WERI-Rb-1 (cell line): ENCODE measurements around the gene ST6GALNAC1.

ENCODE experiments used
- DNase-seq: peaks from one replicate; pipeline ENCODE4 v3.0.0-alpha.2; 2020
- H3K27ac ChIP-seq: fragments of 250-450 bp; sonication (Bioruptor Pico); 2 replicates; pipeline ENCODE4 v1.5.1; 2020; ENCODE audit warnings: mild to moderate bottlenecking, moderate library complexity
- H3K27me3 ChIP-seq: fragments of 250-450 bp; sonication (Bioruptor Pico); 2 replicates; pipeline ENCODE4 v1.5.1; 2021; ENCODE audit warnings: mild to moderate bottlenecking, low read depth, moderate library complexity; ENCODE audit not compliant: insufficient read depth, severe bottlenecking
- H3K36me3 ChIP-seq: fragments of 250-450 bp; sonication (Bioruptor Pico); 2 replicates; pipeline ENCODE4 v1.5.1; 2020; ENCODE audit warnings: mild to moderate bottlenecking, moderate library complexity
- H3K4me3 ChIP-seq: 2 replicates; pipeline ENCODE4 v1.5.1; 2011; ENCODE audit warnings: low read depth, mild to moderate bottlenecking, control low read depth, low read length
- H3K9me3 ChIP-seq: fragments of 250-450 bp; sonication (Bioruptor Pico); 2 replicates; pipeline ENCODE4 v1.5.1; 2021; ENCODE audit warnings: mild to moderate bottlenecking, moderate library complexity; ENCODE audit not compliant: severe bottlenecking
- TF ChIP-seq, protein P1 (sequence below): IDR thresholded peaks from 2 replicates; pipeline ENCODE4 v1.5.1; 2011; ENCODE audit warnings: low read depth, mild to moderate bottlenecking, control low read depth, inconsistent platforms, low read length

The ST6GALNAC1 gene

DNA sequence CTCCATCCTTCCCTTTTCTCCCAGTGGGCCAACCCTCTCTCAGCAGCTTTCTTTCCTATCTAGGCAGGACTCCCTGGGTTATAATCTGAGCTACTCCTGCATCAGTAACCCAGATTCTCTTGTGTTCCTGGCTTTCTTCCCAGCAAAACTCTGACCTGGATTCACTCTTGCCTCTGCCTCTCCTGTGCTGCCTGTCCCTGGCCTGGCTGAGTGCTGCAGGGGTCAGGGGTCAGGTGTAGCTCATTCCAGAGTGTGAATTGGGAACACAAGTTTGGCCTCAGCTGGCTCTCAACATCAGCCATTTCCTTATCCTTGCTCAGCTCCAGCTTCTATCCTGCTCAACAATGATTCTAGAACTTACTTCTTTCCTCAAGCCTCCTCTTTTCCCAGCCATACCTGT is 55.4 kb downstream of the ST6GALNAC1 start:
- Histone ChIP-seq H3K27me3 (no peaks in the 10 kb centered on the region), H3K27ac (no peak overlapping the region), H3K9me3 (peaks cover 12% of the 10 kb centered on the region), H3K4me3 (no peak overlapping the region), H3K36me3 (no peaks in the 10 kb centered on the region)
- TF ChIP-seq, protein P1, sequence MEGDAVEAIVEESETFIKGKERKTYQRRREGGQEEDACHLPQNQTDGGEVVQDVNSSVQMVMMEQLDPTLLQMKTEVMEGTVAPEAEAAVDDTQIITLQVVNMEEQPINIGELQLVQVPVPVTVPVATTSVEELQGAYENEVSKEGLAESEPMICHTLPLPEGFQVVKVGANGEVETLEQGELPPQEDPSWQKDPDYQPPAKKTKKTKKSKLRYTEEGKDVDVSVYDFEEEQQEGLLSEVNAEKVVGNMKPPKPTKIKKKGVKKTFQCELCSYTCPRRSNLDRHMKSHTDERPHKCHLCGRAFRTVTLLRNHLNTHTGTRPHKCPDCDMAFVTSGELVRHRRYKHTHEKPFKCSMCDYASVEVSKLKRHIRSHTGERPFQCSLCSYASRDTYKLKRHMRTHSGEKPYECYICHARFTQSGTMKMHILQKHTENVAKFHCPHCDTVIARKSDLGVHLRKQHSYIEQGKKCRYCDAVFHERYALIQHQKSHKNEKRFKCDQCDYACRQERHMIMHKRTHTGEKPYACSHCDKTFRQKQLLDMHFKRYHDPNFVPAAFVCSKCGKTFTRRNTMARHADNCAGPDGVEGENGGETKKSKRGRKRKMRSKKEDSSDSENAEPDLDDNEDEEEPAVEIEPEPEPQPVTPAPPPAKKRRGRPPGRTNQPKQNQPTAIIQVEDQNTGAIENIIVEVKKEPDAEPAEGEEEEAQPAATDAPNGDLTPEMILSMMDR = no peak
- no peak for DNase-seq

DNA sequence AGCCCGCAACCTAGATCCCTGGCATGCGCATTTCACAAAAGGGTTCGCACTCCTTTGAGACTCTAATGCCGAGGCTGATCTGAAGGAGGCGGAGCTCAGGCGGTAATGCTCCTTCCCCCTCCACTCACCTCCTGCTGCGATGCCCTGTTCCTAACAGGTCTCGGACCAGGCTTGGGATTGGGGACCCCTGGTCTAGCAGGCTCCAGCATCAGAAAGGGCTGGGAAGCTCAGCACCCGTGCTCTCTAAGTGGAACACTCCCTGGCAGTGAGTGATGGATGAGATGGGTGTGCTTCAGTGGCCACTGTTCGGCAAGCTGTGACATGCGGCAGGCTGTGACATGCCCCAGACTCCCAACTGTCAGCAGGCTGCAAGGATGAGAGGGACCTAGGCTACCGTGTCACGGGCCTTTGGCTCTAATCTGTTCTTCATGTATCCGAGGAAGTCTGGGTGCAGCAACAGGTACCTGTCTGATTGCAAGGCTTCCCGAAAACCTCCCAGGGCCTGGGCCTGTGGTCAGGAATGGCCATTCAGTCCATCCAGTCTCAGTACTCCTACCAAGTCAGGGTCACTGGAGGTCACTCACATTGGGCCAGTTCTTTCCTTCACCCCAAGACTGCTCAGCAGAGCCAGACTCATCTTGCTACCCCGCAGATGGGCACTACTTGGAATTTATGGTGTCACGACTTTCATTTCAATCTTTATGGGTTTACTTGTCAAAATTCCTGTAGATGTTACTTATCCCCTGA is 56.6 kb downstream of the ST6GALNAC1 start:
- Histone ChIP-seq H3K36me3 (no peaks in the 10 kb centered on the region), H3K27me3 (no peaks in the 10 kb centered on the region), H3K27ac (peak overlapping the region; percentile 87), H3K4me3 (peak overlapping the region; percentile 52), H3K9me3 (peaks cover 10% of the 10 kb centered on the region)
- TF ChIP-seq, protein P1 = no peak
- peak; percentile 97 for DNase-seq

DNA sequence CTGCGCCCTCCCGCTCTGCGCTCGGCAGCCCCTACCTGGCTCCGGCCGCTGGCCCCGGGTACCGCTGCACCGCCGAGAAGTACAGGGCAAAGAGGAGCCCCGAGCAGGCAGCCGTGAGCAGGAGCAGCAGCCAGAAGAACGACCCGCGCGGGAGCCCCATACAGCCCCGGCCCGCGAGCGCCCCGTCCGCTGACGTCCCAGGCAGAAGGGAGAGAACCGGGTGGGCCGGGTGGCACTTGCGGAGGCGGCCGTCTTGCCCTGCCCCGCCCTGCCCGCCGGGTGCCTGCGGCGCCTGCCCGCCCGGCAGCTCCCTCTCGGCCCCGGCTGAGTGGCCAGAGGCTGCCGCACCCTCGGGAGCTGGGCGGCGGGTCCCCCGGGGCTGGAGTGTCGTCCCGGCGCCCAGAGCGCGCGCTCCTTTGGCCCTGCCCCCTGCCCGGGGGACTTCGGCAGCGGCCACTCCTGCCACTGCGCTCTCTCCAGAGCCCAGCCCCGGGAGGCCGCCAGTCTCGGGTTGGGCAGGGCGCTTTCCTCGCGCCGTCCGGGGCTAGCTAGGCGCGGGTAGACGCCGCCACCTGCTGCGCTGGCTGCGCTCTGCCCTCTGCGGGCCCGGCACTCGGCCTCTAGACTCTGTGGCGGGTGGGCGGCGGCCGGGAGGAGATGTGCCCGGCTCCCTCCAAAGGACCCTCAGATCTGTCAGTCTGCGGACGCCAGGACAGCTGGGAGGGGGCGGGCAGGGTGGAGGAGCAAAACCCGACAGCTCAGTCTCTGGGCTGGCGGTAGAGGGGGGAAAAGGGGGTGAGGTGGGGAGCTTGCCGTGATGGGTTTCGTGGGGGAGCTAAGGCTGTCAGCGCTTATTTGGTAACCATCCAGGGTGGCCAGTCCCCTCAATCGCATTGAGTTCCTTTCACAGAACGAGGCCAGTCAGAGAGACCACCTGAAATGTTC is 57.6 kb downstream of the ST6GALNAC1 start, which contains the start of gene ST6GALNAC2:
Gene ST6GALNAC2 (minus strand): TSS at position 212 of the 945 bp plus-strand sequence. CDS start 52 bp downstream, at position 160.
- Histone ChIP-seq H3K27ac (peak within 1 kb of the TSS; percentile 87), H3K4me3 (peak within 1 kb of the TSS; percentile 52), H3K27me3 (no peaks in the 10 kb centered on the region), H3K36me3 (no peaks in the 10 kb centered on the region), H3K9me3 (peaks cover 10% of the 10 kb centered on the region)
- TF ChIP-seq, protein P1 = peak; percentile 69
- peak; percentile 83 for DNase-seq

DNA sequence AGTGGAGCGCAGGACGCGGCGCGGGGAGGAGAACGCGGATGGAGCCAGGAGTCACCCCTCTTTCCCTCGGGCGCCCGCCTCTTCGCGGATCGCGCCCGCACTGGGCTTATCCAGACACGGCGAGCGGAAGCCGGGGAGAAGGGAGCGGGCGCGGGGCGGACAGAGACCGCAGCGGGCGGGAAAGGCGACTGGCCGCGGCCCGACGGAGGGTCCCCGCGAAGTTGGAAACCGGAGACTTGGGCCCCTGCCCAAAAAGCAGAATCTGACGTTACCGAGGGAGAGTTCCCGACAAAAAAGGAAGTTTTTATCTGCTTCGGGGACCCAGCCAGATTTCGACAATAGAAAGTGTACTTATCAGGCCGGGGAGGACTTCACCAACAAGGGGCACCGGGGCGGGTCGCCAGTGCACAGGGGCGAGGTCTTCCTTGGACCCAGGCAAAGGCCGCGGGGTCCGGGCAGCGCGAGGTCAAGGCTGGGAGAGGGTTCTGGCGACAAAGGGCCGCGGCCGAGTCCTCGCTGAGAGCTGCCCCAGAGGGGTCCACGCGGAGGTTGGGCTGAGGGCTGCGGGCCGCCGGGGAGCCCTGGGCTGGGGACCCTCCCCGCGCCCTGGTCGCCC is 58.4 kb downstream of the ST6GALNAC1 start:
- TF ChIP-seq, protein P1 = no peak
- Histone ChIP-seq H3K27ac (peak overlapping the region; percentile 87), H3K9me3 (peaks cover 10% of the 10 kb centered on the region), H3K27me3 (no peaks in the 10 kb centered on the region), H3K4me3 (peak overlapping the region; percentile 52), H3K36me3 (no peaks in the 10 kb centered on the region)
- no peak for DNase-seq

DNA sequence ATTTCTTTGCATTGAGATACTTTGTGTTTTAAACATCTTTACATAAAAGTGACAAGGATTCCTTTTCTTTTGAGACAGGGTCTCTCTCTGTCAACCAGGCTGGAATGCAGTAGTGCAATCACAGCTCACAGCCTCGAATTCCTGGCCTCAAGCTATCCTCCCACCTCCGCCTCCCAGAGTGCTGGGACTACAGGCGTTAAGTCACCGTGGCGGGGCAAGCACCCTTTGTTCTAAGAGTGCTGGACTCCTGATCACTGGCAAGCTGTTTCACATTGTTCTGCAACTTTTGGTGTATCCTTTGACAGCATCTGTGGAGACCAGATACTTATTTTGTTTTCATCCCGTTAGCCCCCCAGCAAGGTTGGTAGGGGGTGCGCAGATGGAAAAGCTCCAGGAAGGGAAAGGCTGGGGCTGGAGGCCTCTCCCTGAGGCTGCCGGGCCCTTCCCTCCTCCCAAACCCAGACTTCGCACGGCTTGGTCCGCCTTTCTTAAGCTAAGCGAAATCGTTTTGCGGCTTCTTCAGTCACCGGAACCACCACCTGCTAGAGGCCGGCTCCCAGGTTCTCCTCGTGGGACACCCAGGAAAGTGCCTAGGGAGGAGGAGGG is 59.0 kb downstream of the ST6GALNAC1 start:
- Histone ChIP-seq H3K27ac (no peak overlapping the region), H3K27me3 (no peaks in the 10 kb centered on the region), H3K4me3 (no peak overlapping the region), H3K36me3 (no peaks in the 10 kb centered on the region), H3K9me3 (peaks cover 10% of the 10 kb centered on the region)
- DNase-seq = no peak
- TF ChIP-seq, protein P1 = no peak
